Breast epithelium (tissue), 3 donors: ENCODE data around the gene DNM3.

ENCODE experiments used
- POLR2AphosphoS5 ChIP-seq, 3 donors: sonication (generic); formaldehyde crosslinking; IDR thresholded peaks; one replicate each; pipeline ENCODE4 v1.6.1; 2017; ENCODE audit warnings: antibody characterized with exemption in 3 of 3
- TF ChIP-seq, protein P1 (sequence below), 3 donors: fragments of 450-650 bp; IDR thresholded peaks; one replicate each; pipeline ENCODE4 v1.5.1; 2016 to 2017; ENCODE audit warnings: antibody characterized with exemption in 3 of 3, mild to moderate bottlenecking in 3 of 3, moderate library complexity in 3 of 3

DNA sequence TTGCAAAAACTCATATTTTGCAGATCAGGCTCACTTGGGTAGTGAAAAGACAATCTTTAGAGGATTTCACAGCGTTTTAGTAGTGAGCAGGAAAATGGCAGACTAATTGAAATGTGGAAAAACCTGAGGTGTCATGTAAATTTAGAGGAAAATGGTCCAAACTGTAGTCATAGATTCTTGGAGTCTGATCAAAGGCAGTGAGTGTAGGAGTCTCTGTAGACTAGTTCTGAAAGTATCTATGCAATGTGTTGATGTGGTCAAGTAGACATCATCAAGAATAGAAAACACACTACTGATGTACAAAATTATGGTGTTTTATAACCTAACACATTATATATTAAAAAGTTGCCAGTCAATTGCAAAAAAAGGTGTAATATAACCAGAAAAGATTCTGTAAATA is 436.0 kb downstream of the DNM3 start:
- TF ChIP-seq, protein P1, sequence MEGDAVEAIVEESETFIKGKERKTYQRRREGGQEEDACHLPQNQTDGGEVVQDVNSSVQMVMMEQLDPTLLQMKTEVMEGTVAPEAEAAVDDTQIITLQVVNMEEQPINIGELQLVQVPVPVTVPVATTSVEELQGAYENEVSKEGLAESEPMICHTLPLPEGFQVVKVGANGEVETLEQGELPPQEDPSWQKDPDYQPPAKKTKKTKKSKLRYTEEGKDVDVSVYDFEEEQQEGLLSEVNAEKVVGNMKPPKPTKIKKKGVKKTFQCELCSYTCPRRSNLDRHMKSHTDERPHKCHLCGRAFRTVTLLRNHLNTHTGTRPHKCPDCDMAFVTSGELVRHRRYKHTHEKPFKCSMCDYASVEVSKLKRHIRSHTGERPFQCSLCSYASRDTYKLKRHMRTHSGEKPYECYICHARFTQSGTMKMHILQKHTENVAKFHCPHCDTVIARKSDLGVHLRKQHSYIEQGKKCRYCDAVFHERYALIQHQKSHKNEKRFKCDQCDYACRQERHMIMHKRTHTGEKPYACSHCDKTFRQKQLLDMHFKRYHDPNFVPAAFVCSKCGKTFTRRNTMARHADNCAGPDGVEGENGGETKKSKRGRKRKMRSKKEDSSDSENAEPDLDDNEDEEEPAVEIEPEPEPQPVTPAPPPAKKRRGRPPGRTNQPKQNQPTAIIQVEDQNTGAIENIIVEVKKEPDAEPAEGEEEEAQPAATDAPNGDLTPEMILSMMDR (IDR thresholded peaks at IDR 0.05), result no peak
- TF ChIP-seq POLR2AphosphoS5 (IDR thresholded peaks at IDR 0.05), result no peak
